GM19463 (cell line): ENCODE data around the gene HPCAL1.
A peak's percentile ranks its signal among the peaks of the same experiment; 100 is the strongest.
"Not testable (repeated sequence)": the region's sequence is repeated elsewhere in the genome, so short reads cannot be mapped to it uniquely, and the experiment has no call there.

Experiments
- ATAC-seq: cut with Tn5 transposase; IDR thresholded peaks from one replicate; pipeline ENCODE4 v1.9.1; 2021; ENCODE audit warnings: mild to moderate bottlenecking, moderate library complexity; ENCODE audit not compliant: unreplicated experiment

Gene HPCAL1

GRCh38 chr2:10302479-10303180 is at the start of gene HPCAL1:
Gene HPCAL1, plus strand, starts transcription at chr2:10302904. Its CDS starts 116,854 bp downstream, at chr2:10419758.
- peak; percentile 79 for ATAC-seq

DNA sequence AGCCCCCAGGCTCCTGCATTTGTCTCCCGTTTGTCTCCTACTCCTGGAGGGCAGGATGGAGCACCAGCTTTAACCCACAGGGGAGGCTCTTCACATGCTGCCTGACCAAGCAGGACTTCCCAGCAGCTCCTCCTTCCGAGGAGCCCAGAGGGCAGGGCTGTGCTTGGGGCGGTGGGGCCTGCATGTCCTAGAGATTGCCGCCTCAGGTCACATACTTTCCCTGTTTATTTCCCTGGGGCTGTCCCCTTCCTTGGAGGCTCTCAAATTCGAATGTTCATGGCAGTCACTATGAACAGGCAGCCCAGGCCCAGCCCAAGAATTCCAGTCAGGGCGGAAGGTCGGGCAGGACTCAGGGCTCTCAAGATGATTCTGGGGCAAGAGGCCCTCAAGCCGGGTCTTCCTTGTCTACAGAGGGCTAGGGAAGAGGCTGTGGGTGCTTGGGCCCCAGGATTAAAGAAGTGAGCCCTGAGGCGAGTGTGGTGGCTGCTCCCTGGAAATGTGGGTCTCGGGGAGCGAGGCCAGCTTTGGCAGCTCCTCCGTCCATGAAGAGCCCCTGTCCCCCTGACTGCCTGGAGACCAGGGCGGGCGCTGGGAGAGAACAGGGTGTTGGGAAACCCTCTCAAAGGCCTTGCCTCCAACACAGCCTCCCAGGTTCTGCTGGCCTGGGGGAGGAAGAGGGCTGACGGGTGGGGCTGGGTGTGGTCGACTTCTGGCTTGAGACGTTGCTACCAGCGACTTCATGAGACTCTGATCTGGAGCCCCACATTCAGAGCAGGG is 48.9 kb upstream of the HPCAL1 start:
- no peak for ATAC-seq

- ATAC-seq, result no peak
Measured at GRCh38 chr2:10254373-10255188, 48.1 kb upstream of the HPCAL1 start.

DNA sequence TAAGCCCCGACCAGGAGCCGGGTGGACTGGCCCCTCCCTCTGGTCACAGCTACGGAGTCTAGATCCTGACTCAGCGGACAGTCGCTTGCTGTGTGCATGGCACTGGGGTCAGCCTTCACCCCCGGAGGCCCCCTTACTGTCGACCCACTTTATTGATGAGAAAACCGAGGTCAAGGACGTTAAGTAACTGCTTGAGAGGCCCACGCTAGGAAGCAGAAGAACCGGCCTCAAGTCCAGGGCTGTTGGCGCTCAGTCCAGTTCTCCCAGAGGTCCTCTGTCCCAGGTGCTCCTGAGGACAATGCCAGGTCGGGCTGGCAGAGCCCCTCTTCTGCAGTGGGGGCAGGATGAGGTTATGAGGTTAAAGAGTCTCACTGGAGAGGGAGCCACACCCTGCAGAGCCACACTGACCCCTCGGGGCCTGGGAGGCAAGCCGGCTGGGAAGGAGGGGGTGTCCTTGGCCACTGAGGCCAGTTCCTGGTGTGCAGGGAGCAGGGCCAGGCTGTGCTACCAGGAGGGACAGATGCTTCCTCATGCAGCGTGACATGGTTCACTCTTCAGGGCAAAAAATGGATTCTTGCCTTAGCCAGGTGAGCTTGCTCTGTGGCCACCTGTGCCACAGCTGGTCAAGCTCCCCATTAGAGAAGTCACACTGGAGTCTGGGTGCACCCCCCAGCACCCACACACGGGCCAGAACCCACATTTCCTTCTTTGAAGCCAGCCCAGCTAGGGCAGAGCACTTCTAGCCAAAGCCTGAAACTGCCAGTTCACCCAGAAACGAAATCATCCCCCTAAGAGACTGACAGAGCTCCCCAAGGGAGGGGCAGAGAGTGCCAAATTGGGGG is 47.3 kb upstream of the HPCAL1 start:
- no peak for ATAC-seq

GRCh38 chr2:10256031-10256514 is 46.6 kb upstream of the HPCAL1 start:
- ATAC-seq, result no peak

DNA sequence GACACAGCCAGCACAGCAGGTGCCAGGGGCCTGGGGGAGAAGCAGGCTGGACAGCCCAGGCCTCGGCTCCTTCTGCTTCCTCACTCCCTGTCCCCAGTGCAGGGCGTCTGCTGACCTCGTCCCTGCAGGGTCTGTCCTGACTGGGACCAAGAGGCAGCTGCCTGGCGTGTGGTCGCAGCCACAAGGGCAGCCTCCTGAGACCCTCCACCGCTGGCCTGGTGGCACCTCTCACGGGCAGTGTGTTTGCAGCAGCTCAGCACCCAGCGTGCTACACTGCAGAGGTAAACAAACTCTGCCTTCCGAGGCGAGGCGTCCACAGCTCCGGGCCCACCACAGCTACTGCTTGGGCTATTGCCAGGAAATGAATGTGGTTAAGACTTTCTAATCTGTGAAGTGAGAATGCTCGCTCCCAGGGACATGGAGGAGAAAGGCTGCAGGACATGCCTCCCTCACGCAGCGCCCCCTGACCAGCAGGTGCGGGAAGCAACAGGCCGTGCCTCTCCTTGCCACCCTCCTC is 46.1 kb upstream of the HPCAL1 start:
- no peak for ATAC-seq

DNA sequence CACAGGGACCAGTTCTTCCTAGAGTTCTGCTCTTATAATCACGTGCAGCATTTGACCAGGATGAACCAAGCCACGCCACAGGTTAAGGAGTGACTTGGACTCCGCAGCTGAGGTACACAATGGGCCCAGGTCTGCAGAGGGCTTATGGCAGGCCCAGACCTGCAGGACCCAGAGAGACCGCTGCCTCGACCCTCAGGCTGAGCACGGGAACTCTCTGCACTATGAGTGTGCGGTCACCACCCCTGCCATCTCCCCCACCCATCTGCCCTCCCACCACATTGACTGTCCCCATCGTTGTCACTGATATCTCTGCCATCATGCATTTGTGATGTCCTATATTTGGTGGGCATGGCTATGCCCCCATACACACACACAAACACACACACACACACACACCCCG is 45.7 kb upstream of the HPCAL1 start:
- ATAC-seq, result no peak

GRCh38 chr2:10257500-10258147 is 45.1 kb upstream of the HPCAL1 start:
- ATAC-seq, result no peak

DNA sequence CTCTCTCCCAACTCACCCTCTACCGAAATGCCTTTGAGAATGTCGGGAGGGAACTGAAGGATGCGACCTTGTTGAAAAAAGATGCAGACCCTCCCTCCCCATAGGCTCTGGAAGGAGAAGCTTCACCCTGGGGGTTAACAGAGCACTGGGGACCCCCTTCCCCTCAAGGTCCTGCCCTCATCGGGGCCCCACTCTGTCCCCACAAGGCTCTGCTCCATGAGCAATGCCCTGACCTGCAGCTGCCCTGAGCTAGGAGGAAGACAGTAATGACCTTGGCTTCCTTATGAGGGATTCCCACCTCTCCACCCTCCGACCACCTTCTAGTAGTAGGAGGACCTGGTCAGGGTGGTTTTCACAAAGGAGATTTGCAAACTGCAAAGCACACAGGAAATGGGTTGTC is 44.4 kb upstream of the HPCAL1 start:
- ATAC-seq, result no peak

GRCh38 chr2:10258726-10259125 is 44.0 kb upstream of the HPCAL1 start:
- ATAC-seq, result no peak

DNA sequence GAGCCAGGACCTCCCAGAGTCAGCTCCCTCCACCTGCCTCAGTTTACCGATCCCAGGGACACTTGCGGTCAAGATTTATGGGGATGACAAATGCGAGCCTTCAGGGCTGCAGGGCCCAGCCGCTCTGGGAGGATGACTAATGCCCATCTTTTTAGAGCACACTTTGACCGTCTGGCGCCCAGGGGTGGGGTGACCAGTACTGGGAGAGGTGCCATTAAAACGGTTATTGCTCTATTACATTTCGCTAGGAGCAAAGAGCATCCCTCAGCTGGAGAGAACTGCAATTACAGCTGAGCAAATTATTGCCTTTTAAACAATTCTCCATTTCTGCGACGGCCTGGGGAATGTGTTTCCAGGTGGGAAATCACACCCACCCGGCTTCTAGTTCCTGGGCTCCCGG is 42.6 kb upstream of the HPCAL1 start:
- no peak for ATAC-seq

DNA sequence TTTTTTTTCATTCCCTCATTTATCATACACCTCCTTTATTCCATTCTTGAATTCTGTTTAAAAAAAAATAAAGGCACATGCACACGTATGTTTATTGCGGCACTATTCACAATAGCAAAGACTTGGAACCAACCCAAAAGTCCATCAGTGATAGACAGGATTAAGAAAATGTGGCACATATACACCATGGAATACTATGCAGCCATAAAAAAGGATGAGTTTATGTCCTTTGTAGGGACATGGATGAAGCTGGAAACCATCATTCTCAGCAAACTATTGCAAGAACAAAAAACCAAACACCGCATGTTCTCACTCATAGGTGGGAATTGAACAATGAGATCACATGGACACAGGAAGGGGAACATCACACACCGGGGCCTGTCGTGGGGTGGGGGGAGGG is 39.2 kb upstream of the HPCAL1 start:
- not testable (repeated sequence) for ATAC-seq

DNA sequence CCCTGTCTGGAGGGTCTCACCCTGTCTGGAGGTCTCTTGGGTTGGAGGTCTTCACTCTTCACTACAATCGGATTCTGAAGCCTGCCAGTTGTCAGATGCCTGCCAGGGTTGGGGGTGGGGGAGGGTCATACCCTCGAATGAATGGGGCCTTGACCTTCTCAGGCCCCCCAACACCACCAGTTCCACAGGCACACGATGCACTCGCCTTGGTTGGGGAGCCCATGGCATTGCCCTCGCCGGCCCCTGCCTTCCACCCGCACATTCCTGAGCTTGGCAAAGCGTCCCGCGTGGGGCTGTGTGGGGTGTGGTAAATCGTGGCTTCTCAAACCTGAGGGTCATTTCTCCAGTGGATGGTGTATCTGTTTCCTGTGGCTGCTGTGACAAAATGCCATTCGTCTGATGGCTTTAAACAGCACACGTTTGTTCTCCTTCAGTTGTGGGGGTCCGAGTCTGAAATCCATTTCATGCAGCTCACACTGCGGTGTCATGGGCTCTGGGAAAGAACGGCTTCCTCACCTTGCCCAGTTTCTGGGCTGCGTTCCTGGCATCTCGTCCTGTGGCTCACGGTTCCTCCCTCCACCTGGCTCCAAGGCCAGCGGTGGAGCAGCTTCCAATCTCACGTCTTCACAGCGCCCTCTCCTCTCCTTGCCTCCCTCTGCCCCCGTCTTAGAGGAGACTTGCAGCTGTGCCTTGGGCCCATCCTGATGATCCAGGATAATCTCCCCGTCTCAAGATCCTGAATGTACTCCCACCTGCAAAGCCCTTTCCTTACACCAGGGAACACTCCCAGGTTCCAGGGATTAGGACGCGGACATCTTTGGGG is 38.0 kb upstream of the HPCAL1 start:
- ATAC-seq, result no peak

- no peak for ATAC-seq
Measured at GRCh38 chr2:10265329-10266132, 37.2 kb upstream of the HPCAL1 start.

- no peak for ATAC-seq
Measured at GRCh38 chr2:10266133-10266620, 36.5 kb upstream of the HPCAL1 start.

GRCh38 chr2:10267036-10267435 is 35.7 kb upstream of the HPCAL1 start:
- ATAC-seq, result no peak

GRCh38 chr2:10267551-10268465 is 34.9 kb upstream of the HPCAL1 start:
- ATAC-seq, result no peak
